Naive B cell (primary cell): ENCODE data around the gene WNT7A. TPM values are rescaled to one million over a fixed set of nuclear protein-coding genes. Genes with fewer than 3 reads are reported as not detected.

Experiments
- ATAC-seq, 2 donors: fragments of 150-1000 bp; cut with Tn5 transposase; 2 replicates each; pipeline ENCODE4 v1.10.0; 2021; ENCODE audit warnings: low read depth in 2 of 2, mild to moderate bottlenecking in 2 of 2, moderate library complexity in 2 of 2
- DNase-seq: peaks from one replicate; pipeline ENCODE4 v3.0.0; 2022
- H3K27ac Mint-ChIP-seq, 6 donors: one replicate each; pipeline ENCODE4 v1.8.0; 2020 to 2022; ENCODE audit warnings: mild to moderate bottlenecking in 6 of 6, mixed read lengths in 6 of 6, moderate library complexity in 5 of 6, inconsistent platforms in 2 of 6
- H3K27me3 Mint-ChIP-seq, 3 donors: one replicate each; pipeline ENCODE4 v1.8.0; 2021 to 2022; ENCODE audit warnings: mixed read lengths in 3 of 3, mild to moderate bottlenecking in 1 of 3
- H3K36me3 Mint-ChIP-seq, 2 donors: one replicate each; pipeline ENCODE4 v1.8.0; 2020 to 2022; ENCODE audit warnings: mixed read lengths in 2 of 2, inconsistent platforms in 1 of 2, mild to moderate bottlenecking in 1 of 2
- H3K4me1 Mint-ChIP-seq, 3 donors: one replicate each; pipeline ENCODE4 v1.8.0; 2020 to 2022; ENCODE audit warnings: mixed read lengths in 3 of 3, inconsistent platforms in 1 of 3, mild to moderate bottlenecking in 1 of 3, moderate library complexity in 1 of 3
- H3K4me3 Mint-ChIP-seq, 8 donors: one replicate each; pipeline ENCODE4 v1.8.0; 2020 to 2022; ENCODE audit warnings: mild to moderate bottlenecking in 8 of 8, mixed read lengths in 8 of 8, moderate library complexity in 8 of 8, inconsistent platforms in 2 of 8
- H3K9me3 Mint-ChIP-seq, 7 donors: one replicate each; pipeline ENCODE4 v1.8.0; 2020 to 2022; ENCODE audit warnings: mixed read lengths in 7 of 7, mild to moderate bottlenecking in 5 of 7, inconsistent platforms in 2 of 7, moderate library complexity in 1 of 7
- polyA plus RNA-seq, 6 donors: library from polyadenylated mRNA; unstranded; fragments of 300-500 nt; fragmentation: Illumina TruSeq; gene quantifications; one replicate each; pipeline ENCODE4 v1.2.3, GENCODE V29; 2021; ENCODE audit warnings: low read depth in 6 of 6

Gene WNT7A
- polyA plus RNA-seq, 6 donors from 2014 or later = not detected

GRCh38 chr3:13796701-13797460, 83.0 kb downstream of the WNT7A start:
- H3K4me1 Mint-ChIP-seq = no peaks in the 10 kb centered on the region
- H3K27ac Mint-ChIP-seq = no peak overlapping the region
- DNase-seq = no peak
- H3K27me3 Mint-ChIP-seq = peaks cover 15 to 35% (median 23%) of the 10 kb centered on the region in 3 donors
- H3K36me3 Mint-ChIP-seq = no peaks in the 10 kb centered on the region
- H3K4me3 Mint-ChIP-seq = no peak overlapping the region
- ATAC-seq = no peak
- no peaks in the 10 kb centered on the region for H3K9me3 Mint-ChIP-seq

- no peaks in the 10 kb centered on the region for H3K4me1 Mint-ChIP-seq
- no peaks in the 10 kb centered on the region for H3K9me3 Mint-ChIP-seq
- ATAC-seq (no peak), DNase-seq (no peak)
- H3K27me3 Mint-ChIP-seq = peaks cover 19 to 39% (median 24%) of the 10 kb centered on the region in 3 donors
- no peak overlapping the region for H3K27ac Mint-ChIP-seq
- H3K36me3 Mint-ChIP-seq = no peaks in the 10 kb centered on the region
- H3K4me3 Mint-ChIP-seq = no peak overlapping the region
Measured at GRCh38 chr3:13795816-13796215, 84.1 kb downstream of the WNT7A start.

- H3K27me3 Mint-ChIP-seq = peaks cover 13 to 36% (median 24%) of the 10 kb centered on the region in 3 donors
- H3K4me3 Mint-ChIP-seq = no peak overlapping the region
Measured at GRCh38 chr3:13794322-13794721, 85.5 kb downstream of the WNT7A start.

GRCh38 chr3:13793451-13793850, 86.4 kb downstream of the WNT7A start:
- Mint-ChIP-seq H3K36me3 (no peaks in the 10 kb centered on the region), H3K4me1 (no peaks in the 10 kb centered on the region), H3K9me3 (peaks cover 0 to 3% (median 0%) of the 10 kb centered on the region in 7 donors), H3K27me3 (peaks cover 13 to 36% (median 28%) of the 10 kb centered on the region in 3 donors), H3K4me3 (no peak overlapping the region), H3K27ac (no peak overlapping the region)
- no peak for DNase-seq
- ATAC-seq = no peak

More at GRCh38 chr3:13794322-13794721, 85.5 kb downstream of the WNT7A start:
- ATAC-seq = no peak
- H3K27ac Mint-ChIP-seq = no peak overlapping the region
- no peaks in the 10 kb centered on the region for H3K4me1 Mint-ChIP-seq
- H3K9me3 Mint-ChIP-seq = peaks cover 0 to 1% (median 0%) of the 10 kb centered on the region in 7 donors
- H3K36me3 Mint-ChIP-seq = no peaks in the 10 kb centered on the region
- DNase-seq = no peak

- Mint-ChIP-seq H3K36me3 (no peaks in the 10 kb centered on the region), H3K27me3 (peaks cover 13 to 36% (median 30%) of the 10 kb centered on the region in 3 donors), H3K27ac (no peak overlapping the region), H3K9me3 (peaks cover 0 to 3% (median 0%) of the 10 kb centered on the region in 7 donors), H3K4me3 (no peak overlapping the region), H3K4me1 (no peaks in the 10 kb centered on the region)
- no peak for DNase-seq
- no peak for ATAC-seq
Measured at GRCh38 chr3:13792512-13793371, 87.1 kb downstream of the WNT7A start.

- Mint-ChIP-seq H3K4me3 (no peak overlapping the region), H3K36me3 (no peaks in the 10 kb centered on the region), H3K27me3 (peaks cover 9 to 33% (median 25%) of the 10 kb centered on the region in 3 donors), H3K27ac (no peak overlapping the region), H3K4me1 (no peaks in the 10 kb centered on the region), H3K9me3 (peaks cover 0 to 3% (median 0%) of the 10 kb centered on the region in 7 donors)
- DNase-seq (no peak), ATAC-seq (no peak)
Measured at GRCh38 chr3:13792051-13792490, 87.8 kb downstream of the WNT7A start.

- no peaks in the 10 kb centered on the region for H3K36me3 Mint-ChIP-seq
- H3K4me1 Mint-ChIP-seq = no peaks in the 10 kb centered on the region
- DNase-seq (no peak), ATAC-seq (no peak)
- peaks cover 0 to 3% (median 0%) of the 10 kb centered on the region in 7 donors for H3K9me3 Mint-ChIP-seq
- H3K27me3 Mint-ChIP-seq = peaks cover 9 to 27% (median 23%) of the 10 kb centered on the region in 3 donors
- H3K4me3 Mint-ChIP-seq = no peak overlapping the region
- H3K27ac Mint-ChIP-seq = no peak overlapping the region
Measured at GRCh38 chr3:13791198-13792050, 88.4 kb downstream of the WNT7A start.

GRCh38 chr3:13790376-13791197, 89.3 kb downstream of the WNT7A start:
- no peaks in the 10 kb centered on the region for H3K36me3 Mint-ChIP-seq
- DNase-seq = no peak

GRCh38 chr3:13788522-13789424, 91.1 kb downstream of the WNT7A start:
- Mint-ChIP-seq H3K27me3 (peaks cover 11 to 30% (median 17%) of the 10 kb centered on the region in 3 donors), H3K4me1 (no peaks in the 10 kb centered on the region), H3K36me3 (no peaks in the 10 kb centered on the region), H3K9me3 (peaks cover 0 to 3% (median 0%) of the 10 kb centered on the region in 7 donors), H3K4me3 (peak overlapping the region in 1 of 8 donors; percentile 5), H3K27ac (no peak overlapping the region)
- ATAC-seq = no peak
- DNase-seq = no peak

More at GRCh38 chr3:13790376-13791197, 89.3 kb downstream of the WNT7A start:
- H3K27me3 Mint-ChIP-seq = peaks cover 9 to 21% (median 17%) of the 10 kb centered on the region in 3 donors
- H3K27ac Mint-ChIP-seq = no peak overlapping the region
- peaks cover 0 to 3% (median 0%) of the 10 kb centered on the region in 7 donors for H3K9me3 Mint-ChIP-seq
- ATAC-seq = no peak
- H3K4me3 Mint-ChIP-seq = no peak overlapping the region
- no peaks in the 10 kb centered on the region for H3K4me1 Mint-ChIP-seq

- H3K9me3 Mint-ChIP-seq = peaks cover 0 to 3% (median 0%) of the 10 kb centered on the region in 7 donors
- ATAC-seq = no peak
- no peak overlapping the region for H3K27ac Mint-ChIP-seq
Measured at GRCh38 chr3:13787533-13788132, 92.2 kb downstream of the WNT7A start.

GRCh38 chr3:13786811-13787210, 93.1 kb downstream of the WNT7A start:
- peaks cover 0 to 3% (median 0%) of the 10 kb centered on the region in 7 donors for H3K9me3 Mint-ChIP-seq
- DNase-seq = no peak
- no peak overlapping the region for H3K27ac Mint-ChIP-seq
- peaks cover 2 to 4% (median 4%) of the 10 kb centered on the region in 3 donors for H3K4me1 Mint-ChIP-seq
- no peak overlapping the region for H3K4me3 Mint-ChIP-seq
- no peak for ATAC-seq
- peaks cover 12 to 33% (median 18%) of the 10 kb centered on the region in 3 donors for H3K27me3 Mint-ChIP-seq
- H3K36me3 Mint-ChIP-seq = no peaks in the 10 kb centered on the region

More at GRCh38 chr3:13787533-13788132, 92.2 kb downstream of the WNT7A start:
- no peaks in the 10 kb centered on the region for H3K36me3 Mint-ChIP-seq
- no peak overlapping the region for H3K4me3 Mint-ChIP-seq
- no peak for DNase-seq
- peaks cover 0 to 2% (median under 1%) of the 10 kb centered on the region in 3 donors for H3K4me1 Mint-ChIP-seq
- peaks cover 11 to 29% (median 17%) of the 10 kb centered on the region in 3 donors for H3K27me3 Mint-ChIP-seq
